ENCODE data around the gene SBF2.

DNA sequence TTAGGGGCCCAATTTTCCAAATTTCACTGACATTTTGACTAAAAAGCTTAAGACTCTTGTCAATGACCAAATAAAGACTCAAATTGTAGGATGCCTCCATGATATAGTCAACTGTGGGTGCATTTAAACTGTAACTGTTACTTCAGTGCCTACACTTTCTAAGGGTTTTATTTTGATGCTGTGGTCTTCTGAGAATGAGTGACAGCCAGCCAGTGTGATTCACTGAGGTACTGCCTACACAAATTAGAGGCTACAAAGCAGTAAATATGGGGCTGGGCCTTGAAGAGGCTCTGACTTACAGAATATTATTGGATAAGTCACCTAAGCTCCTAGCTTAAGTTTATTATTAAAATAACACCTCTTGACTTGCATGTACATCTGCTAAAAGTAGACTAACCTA is 419.6 kb downstream of the SBF2 start:
- TF ChIP-seq, protein P1, sequence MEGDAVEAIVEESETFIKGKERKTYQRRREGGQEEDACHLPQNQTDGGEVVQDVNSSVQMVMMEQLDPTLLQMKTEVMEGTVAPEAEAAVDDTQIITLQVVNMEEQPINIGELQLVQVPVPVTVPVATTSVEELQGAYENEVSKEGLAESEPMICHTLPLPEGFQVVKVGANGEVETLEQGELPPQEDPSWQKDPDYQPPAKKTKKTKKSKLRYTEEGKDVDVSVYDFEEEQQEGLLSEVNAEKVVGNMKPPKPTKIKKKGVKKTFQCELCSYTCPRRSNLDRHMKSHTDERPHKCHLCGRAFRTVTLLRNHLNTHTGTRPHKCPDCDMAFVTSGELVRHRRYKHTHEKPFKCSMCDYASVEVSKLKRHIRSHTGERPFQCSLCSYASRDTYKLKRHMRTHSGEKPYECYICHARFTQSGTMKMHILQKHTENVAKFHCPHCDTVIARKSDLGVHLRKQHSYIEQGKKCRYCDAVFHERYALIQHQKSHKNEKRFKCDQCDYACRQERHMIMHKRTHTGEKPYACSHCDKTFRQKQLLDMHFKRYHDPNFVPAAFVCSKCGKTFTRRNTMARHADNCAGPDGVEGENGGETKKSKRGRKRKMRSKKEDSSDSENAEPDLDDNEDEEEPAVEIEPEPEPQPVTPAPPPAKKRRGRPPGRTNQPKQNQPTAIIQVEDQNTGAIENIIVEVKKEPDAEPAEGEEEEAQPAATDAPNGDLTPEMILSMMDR (IDR thresholded peaks at IDR 0.05; ENCODE audit: low read depth, low read length) = no peak
- no peak for TF ChIP-seq EZH2phosphoT487 (IDR thresholded peaks at IDR 0.05; ENCODE audit: low read depth)
